SU-DHL-6 (cell line): Measurements from ENCODE around the gene MAF.

ENCODE experiments used
- H2AFZ ChIP-seq: fragments of 200-600 bp; sonication (generic); 2 replicates; pipeline ENCODE4 v1.6.1; 2014; ENCODE audit warnings: low read depth, mild to moderate bottlenecking, moderate library complexity, mixed read lengths, antibody characterized with exemption, low read length; ENCODE audit not compliant: severe bottlenecking
- H3F3A ChIP-seq: fragments of 200-600 bp; shearing (Covaris generic); 2 replicates; pipeline ENCODE4 v1.6.0; 2016; ENCODE audit warnings: antibody characterized with exemption, mild to moderate bottlenecking; ENCODE audit not compliant: insufficient read depth
- H3K27ac ChIP-seq: fragments of 200-600 bp; sonication (generic); 2 replicates; pipeline ENCODE4 v1.5.1; 2016; ENCODE audit warnings: low read depth, mild to moderate bottlenecking, low read length, moderate library complexity, mixed read lengths
- H3K27me3 ChIP-seq: fragments of 200-600 bp; sonication (generic), shearing (Covaris generic); 2 replicates; pipeline ENCODE4 v1.6.0; 2014; ENCODE audit warnings: mild to moderate bottlenecking, low read length
- H3K36me3 ChIP-seq: fragments of 200-600 bp; sonication (generic); 2 replicates; pipeline ENCODE4 v1.6.1; 2014; ENCODE audit warnings: mild to moderate bottlenecking, low read length, mixed read lengths
- H3K4me2 ChIP-seq: fragments of 300-600, 200-600 bp; shearing (Covaris generic), sonication (generic); 2 replicates; pipeline ENCODE4 v1.6.0; 2014; ENCODE audit warnings: low read length, low read depth, mild to moderate bottlenecking; ENCODE audit not compliant: poor library complexity, severe bottlenecking
- H3K4me3 ChIP-seq: fragments of 200-600 bp; sonication (generic); 2 replicates; pipeline ENCODE4 v1.5.1; 2014; ENCODE audit warnings: antibody characterized with exemption, low read length, mild to moderate bottlenecking, mixed read lengths; ENCODE audit not compliant: insufficient read depth, poor library complexity, severe bottlenecking
- H3K79me2 ChIP-seq: fragments of 200-600 bp; sonication (generic); 2 replicates; pipeline ENCODE4 v1.6.1; 2014; ENCODE audit warnings: mild to moderate bottlenecking, low read length, moderate library complexity; ENCODE audit not compliant: insufficient read depth
- H3K9ac ChIP-seq: fragments of 200-600 bp; sonication (generic); 2 replicates; pipeline ENCODE4 v1.7.0; 2014; ENCODE audit warnings: mild to moderate bottlenecking, low read length
- H3K9me2 ChIP-seq: fragments of 200-600 bp; sonication (generic); replicated peaks from 2 replicates; pipeline ENCODE4 v1.6.1; 2014; ENCODE audit warnings: low read length; ENCODE audit not compliant: insufficient read depth
- H3K9me3 ChIP-seq: fragments of 200-600 bp; sonication (generic); 2 replicates; pipeline ENCODE4 v1.6.1; 2014; ENCODE audit warnings: low read length, mixed read lengths; ENCODE audit not compliant: insufficient read depth
- H4K20me1 ChIP-seq: fragments of 200-600 bp; sonication (generic); 2 replicates; pipeline ENCODE4 v1.6.1; 2014; ENCODE audit warnings: low read depth, mild to moderate bottlenecking, antibody characterized with exemption, low read length, moderate library complexity, mixed read lengths
- CTCF ChIP-seq: fragments of 200-600 bp; sonication (generic); IDR thresholded peaks from one replicate; pipeline ENCODE4 v1.5.1; 2017; ENCODE audit warnings: antibody characterized with exemption, mild to moderate bottlenecking, low read length, moderate library complexity; ENCODE audit not compliant: insufficient read depth, poor library complexity, severe bottlenecking
- EZH2phosphoT487 ChIP-seq: fragments of 200-600 bp; sonication (generic), shearing (Covaris generic); conservative IDR thresholded peaks from 2 replicates; pipeline ENCODE4 v1.6.1; 2018; ENCODE audit warnings: mild to moderate bottlenecking, antibody characterized with exemption, low read length, moderate library complexity, mixed read lengths

MAF gene

GRCh38 chr16:79563921-79564320 is 36.6 kb downstream of the MAF start:
- Histone ChIP-seq H3K79me2 (no peaks in the 10 kb centered on the region), H3K9me3 (no peaks in the 10 kb centered on the region), H4K20me1 (no peaks in the 10 kb centered on the region), H2AFZ (no peak overlapping the region), H3K27ac (no peak overlapping the region), H3F3A (no peaks in the 10 kb centered on the region), H3K4me2 (no peak overlapping the region), H3K27me3 (no peaks in the 10 kb centered on the region), H3K9ac (no peak overlapping the region), H3K4me3 (no peak overlapping the region), H3K36me3 (no peaks in the 10 kb centered on the region), H3K9me2 (no peaks in the 10 kb centered on the region)
- TF ChIP-seq EZH2phosphoT487 (no peak), CTCF (no peak)

GRCh38 chr16:79562166-79562823 is 38.2 kb downstream of the MAF start:
- no peak overlapping the region for H3K27ac ChIP-seq
- H3F3A ChIP-seq, result no peaks in the 10 kb centered on the region
- H4K20me1 ChIP-seq, result no peaks in the 10 kb centered on the region
- no peak for TF ChIP-seq EZH2phosphoT487
- no peak for TF ChIP-seq CTCF
- H2AFZ ChIP-seq, result no peak overlapping the region
- H3K79me2 ChIP-seq, result no peaks in the 10 kb centered on the region
- no peak overlapping the region for H3K4me3 ChIP-seq
- H3K27me3 ChIP-seq, result no peaks in the 10 kb centered on the region
- H3K9me2 ChIP-seq, result no peaks in the 10 kb centered on the region
- H3K9me3 ChIP-seq, result no peaks in the 10 kb centered on the region
- H3K36me3 ChIP-seq, result no peaks in the 10 kb centered on the region
- H3K4me2 ChIP-seq, result no peak overlapping the region
- H3K9ac ChIP-seq, result no peak overlapping the region

DNA sequence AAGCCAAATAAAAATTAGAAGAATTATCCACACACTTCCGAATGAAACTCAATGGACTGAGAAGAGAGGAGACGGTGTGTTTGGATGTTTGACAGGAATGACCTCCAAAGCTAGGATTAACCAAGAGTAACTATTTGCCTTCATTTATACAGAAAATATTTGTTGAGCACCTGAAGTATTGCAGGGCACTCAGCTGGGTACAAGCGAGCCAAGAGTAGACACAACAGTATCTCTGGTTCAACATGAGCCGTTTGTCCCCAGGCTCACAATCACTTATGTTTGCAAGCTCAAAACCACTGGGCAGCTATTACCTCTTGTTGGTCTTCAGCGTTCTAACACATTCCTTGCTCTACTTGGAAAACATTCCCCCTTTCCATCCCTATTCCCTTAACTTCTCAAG is 38.8 kb downstream of the MAF start:
- H3K27ac ChIP-seq, result no peak overlapping the region
- H3K79me2 ChIP-seq, result no peaks in the 10 kb centered on the region
- no peaks in the 10 kb centered on the region for H3K9me3 ChIP-seq
- no peak overlapping the region for H3K9ac ChIP-seq
- H4K20me1 ChIP-seq, result no peaks in the 10 kb centered on the region
- H3K4me2 ChIP-seq, result no peak overlapping the region
- H3K9me2 ChIP-seq, result no peaks in the 10 kb centered on the region
- H3K4me3 ChIP-seq, result no peak overlapping the region
- H2AFZ ChIP-seq, result no peak overlapping the region
- TF ChIP-seq CTCF (no peak), EZH2phosphoT487 (no peak)
- H3K27me3 ChIP-seq, result no peaks in the 10 kb centered on the region
- no peaks in the 10 kb centered on the region for H3F3A ChIP-seq
- no peaks in the 10 kb centered on the region for H3K36me3 ChIP-seq
